ENCODE results near the gene TRIM2. TPM values are rescaled to one million over a fixed set of nuclear protein-coding genes. Genes with fewer than 3 reads are reported as not detected.

The TRIM2 gene
- 10 to 100 TPM; 31.3 to 42.0 TPM for total RNA-seq

- Histone ChIP-seq H3K36me3 (replicated peaks in 1 of 2; ENCODE audit: insufficient read depth in 1 of 2, low read depth in 2 of 2) (no peaks in the 10 kb centered on the region), H3K4me1 (peaks cover 35% of the 10 kb centered on the region), H3K9me3 (no peaks in the 10 kb centered on the region), H3K4me3 (peak within 1 kb of the TSS; percentile 1 to 4), H3K27ac (peak within 1 kb of the TSS; percentile 64 to 85 (median 76)), H3K27me3 (no peaks in the 10 kb centered on the region)
- DNase-seq, result peak; percentile 90 to 96 (median 94)
- TF ChIP-seq, protein P1, sequence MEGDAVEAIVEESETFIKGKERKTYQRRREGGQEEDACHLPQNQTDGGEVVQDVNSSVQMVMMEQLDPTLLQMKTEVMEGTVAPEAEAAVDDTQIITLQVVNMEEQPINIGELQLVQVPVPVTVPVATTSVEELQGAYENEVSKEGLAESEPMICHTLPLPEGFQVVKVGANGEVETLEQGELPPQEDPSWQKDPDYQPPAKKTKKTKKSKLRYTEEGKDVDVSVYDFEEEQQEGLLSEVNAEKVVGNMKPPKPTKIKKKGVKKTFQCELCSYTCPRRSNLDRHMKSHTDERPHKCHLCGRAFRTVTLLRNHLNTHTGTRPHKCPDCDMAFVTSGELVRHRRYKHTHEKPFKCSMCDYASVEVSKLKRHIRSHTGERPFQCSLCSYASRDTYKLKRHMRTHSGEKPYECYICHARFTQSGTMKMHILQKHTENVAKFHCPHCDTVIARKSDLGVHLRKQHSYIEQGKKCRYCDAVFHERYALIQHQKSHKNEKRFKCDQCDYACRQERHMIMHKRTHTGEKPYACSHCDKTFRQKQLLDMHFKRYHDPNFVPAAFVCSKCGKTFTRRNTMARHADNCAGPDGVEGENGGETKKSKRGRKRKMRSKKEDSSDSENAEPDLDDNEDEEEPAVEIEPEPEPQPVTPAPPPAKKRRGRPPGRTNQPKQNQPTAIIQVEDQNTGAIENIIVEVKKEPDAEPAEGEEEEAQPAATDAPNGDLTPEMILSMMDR (IDR thresholded peaks at IDR 0.05), result no peak
- peak; percentile 61 to 91 (median 86) for TF ChIP-seq POLR2A (IDR thresholded peaks at IDR 0.05)
- WGBS, 2 donors, result 11 to 23% methylated on average over 10 to 11 of the region's 11 CpGs
- intact Hi-C loops (cut with DNase I), result no loop called here
- ATAC-seq, result peak; percentile 90
Measured at GRCh38 chr4:153204247-153204671, at the start of gene TRIM2. TSS of gene TRIM2 (plus strand) at chr4:153204443. CDS start at chr4:153204531, 88 bp downstream.

DNA sequence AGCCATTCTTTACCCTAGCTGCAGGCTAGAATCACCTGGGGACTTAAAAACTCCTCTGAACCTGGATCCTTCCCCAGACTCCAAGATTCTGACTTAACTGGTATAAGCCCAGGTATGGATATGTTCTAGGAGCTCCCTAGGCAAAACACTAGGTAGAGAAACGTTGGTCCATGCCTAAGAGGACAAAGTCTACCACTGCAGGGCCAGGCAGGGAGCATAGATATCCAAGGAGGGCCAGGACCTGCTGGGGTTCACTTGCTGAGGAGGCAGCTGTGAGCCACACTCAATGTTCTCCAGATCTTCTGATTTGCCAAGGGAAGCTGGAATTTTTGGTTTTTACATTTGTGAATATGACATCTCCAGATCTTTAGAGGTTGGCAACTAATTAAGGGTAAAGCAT lies 48.6 kb upstream of the TRIM2 start:
- no peak for ATAC-seq
- Histone ChIP-seq H3K27ac (no peak overlapping the region), H3K4me3 (no peak overlapping the region), H3K9me3 (no peaks in the 10 kb centered on the region), H3K4me1 (peaks cover 20% of the 10 kb centered on the region), H3K27me3 (no peaks in the 10 kb centered on the region), H3K36me3 (replicated peaks in 1 of 2; ENCODE audit: insufficient read depth in 1 of 2, low read depth in 2 of 2) (no peaks in the 10 kb centered on the region)
- intact Hi-C loops (cut with DNase I), result no loop called here
- TF ChIP-seq POLR2A (IDR thresholded peaks at IDR 0.05), result no peak
- TF ChIP-seq, protein P1 (IDR thresholded peaks at IDR 0.05), result no peak
- 31 to 40% methylated on average over 1 of the region's 1 CpG for WGBS, 2 donors
- DNase-seq, result no peak

DNA sequence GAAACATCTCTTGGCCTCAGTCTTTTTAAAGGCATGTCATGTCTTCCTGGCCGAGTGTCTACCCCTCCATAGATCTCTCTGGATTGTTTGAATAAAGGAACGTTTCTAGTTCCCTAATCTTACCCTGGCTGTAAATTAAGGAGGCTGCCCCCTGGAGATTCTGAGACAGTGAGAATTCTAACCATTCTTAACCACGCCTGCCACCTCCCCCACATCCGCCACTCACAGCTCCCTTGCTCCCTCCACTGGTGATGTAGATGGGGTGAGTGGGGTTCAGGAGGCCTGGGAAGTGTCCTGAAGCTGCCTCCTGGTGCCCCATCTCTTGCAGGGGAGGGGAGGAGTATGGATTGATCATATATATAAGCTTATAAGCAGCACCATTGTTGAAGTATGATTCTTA lies 48.0 kb upstream of the TRIM2 start:
- no peaks in the 10 kb centered on the region for H3K27me3 ChIP-seq
- no peaks in the 10 kb centered on the region for H3K9me3 ChIP-seq
- TF ChIP-seq POLR2A (IDR thresholded peaks at IDR 0.05), result no peak
- TF ChIP-seq, protein P1 (IDR thresholded peaks at IDR 0.05), result no peak
- no peak for ATAC-seq
- 66 to 78% methylated on average over 4 of the region's 4 CpGs for WGBS, 2 donors
- H3K36me3 ChIP-seq (replicated peaks in 1 of 2; ENCODE audit: insufficient read depth in 1 of 2, low read depth in 2 of 2), result no peaks in the 10 kb centered on the region
- peaks cover 20% of the 10 kb centered on the region for H3K4me1 ChIP-seq
- no peak for DNase-seq
- intact Hi-C loops (cut with DNase I), result no loop called here
- no peak overlapping the region for H3K4me3 ChIP-seq
- no peak overlapping the region for H3K27ac ChIP-seq

DNA sequence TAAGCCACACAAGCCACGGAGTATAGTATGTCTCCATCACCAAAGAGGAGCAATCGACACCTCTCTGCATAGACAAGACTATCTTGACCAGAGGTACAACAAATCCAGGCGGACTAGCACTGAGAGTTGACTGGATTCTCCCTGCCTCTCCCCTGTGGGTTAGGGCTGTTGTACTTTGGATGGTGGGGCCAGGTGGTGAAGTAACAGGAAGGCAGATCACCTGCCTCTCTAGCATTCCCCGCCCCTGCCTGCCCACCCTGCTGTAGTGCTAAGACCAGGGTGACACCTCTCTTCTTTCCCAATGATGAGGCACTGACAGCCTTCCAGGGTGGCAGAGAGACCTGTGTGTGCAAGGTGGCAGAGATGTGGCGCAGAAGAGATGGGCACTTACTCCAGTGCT lies 47.5 kb upstream of the TRIM2 start:
- 72 to 84% methylated on average over 4 to 5 of the region's 5 CpGs for WGBS, 2 donors
- intact Hi-C loops (cut with DNase I), result no loop called here
- H3K27ac ChIP-seq, result no peak overlapping the region
- peaks cover 20% of the 10 kb centered on the region for H3K4me1 ChIP-seq
- H3K36me3 ChIP-seq (replicated peaks in 1 of 2; ENCODE audit: insufficient read depth in 1 of 2, low read depth in 2 of 2), result no peaks in the 10 kb centered on the region
- no peaks in the 10 kb centered on the region for H3K9me3 ChIP-seq
- no peak for TF ChIP-seq POLR2A (IDR thresholded peaks at IDR 0.05)
- TF ChIP-seq, protein P1 (IDR thresholded peaks at IDR 0.05), result no peak
- H3K4me3 ChIP-seq, result no peak overlapping the region
- no peaks in the 10 kb centered on the region for H3K27me3 ChIP-seq
- ATAC-seq (no peak), DNase-seq (no peak)

- WGBS, 2 donors, result 59 to 63% methylated on average over 4 of the region's 4 CpGs
- Histone ChIP-seq H3K9me3 (no peaks in the 10 kb centered on the region), H3K36me3 (replicated peaks in 1 of 2; ENCODE audit: insufficient read depth in 1 of 2, low read depth in 2 of 2) (no peaks in the 10 kb centered on the region), H3K4me3 (no peak overlapping the region), H3K27ac (no peak overlapping the region), H3K27me3 (no peaks in the 10 kb centered on the region), H3K4me1 (peaks cover 3% of the 10 kb centered on the region)
- DNase-seq (no peak), ATAC-seq (no peak)
- TF ChIP-seq, protein P1 (IDR thresholded peaks at IDR 0.05), result no peak
- TF ChIP-seq POLR2A (IDR thresholded peaks at IDR 0.05), result no peak
- intact Hi-C loops (cut with DNase I), result no loop called here
Measured at GRCh38 chr4:153159016-153159415, 45.2 kb upstream of the TRIM2 start.

Measured in body of pancreas (tissue), 4 donors.